Measurements from ENCODE around the gene TSC1. TPM values are rescaled to one million over a fixed set of nuclear protein-coding genes. Genes with fewer than 3 reads are reported as not detected.

TSC1 gene
- total and polyA plus RNA-seq, 12 donors, result 29.4 to 87.7 (median 43.9) TPM

GRCh38 chr9:132869266-132869665 is 75.2 kb downstream of the TSC1 start:
- no peaks in the 10 kb centered on the region for H3K9me3 ChIP-seq (replicated peaks in 1 of 3)
- H3K4me3 ChIP-seq, result no peak overlapping the region
- no peaks in the 10 kb centered on the region for H3K4me1 ChIP-seq (replicated peaks in 1 of 2)
- 90 to 100% (median 95%) methylated on average over 5 to 9 of the region's 9 CpGs for WGBS, 4 donors
- intact Hi-C loops (cut with DNase I), result no loop called here
- no peak for TF ChIP-seq CTCF (IDR thresholded peaks at IDR 0.05)
- no peak for TF ChIP-seq POLR2A (IDR thresholded peaks at IDR 0.05)
- no peak for DNase-seq
- no peaks in the 10 kb centered on the region for H3K36me3 ChIP-seq (replicated peaks in 1 of 2)
- H3K27ac ChIP-seq, result no peak overlapping the region
- no peaks in the 10 kb centered on the region for H3K27me3 ChIP-seq

- H3K9me3 ChIP-seq (replicated peaks in 1 of 3), result no peaks in the 10 kb centered on the region
- no peak overlapping the region for H3K27ac ChIP-seq
- 89 to 91% (median 91%) methylated on average over 8 of the region's 8 CpGs for WGBS, 4 donors
- intact Hi-C loops (cut with DNase I), result no loop called here
- no peak for TF ChIP-seq POLR2A (IDR thresholded peaks at IDR 0.05)
- TF ChIP-seq CTCF (IDR thresholded peaks at IDR 0.05), result no peak
- H3K36me3 ChIP-seq (replicated peaks in 1 of 2), result no peaks in the 10 kb centered on the region
- H3K4me1 ChIP-seq (replicated peaks in 1 of 2), result no peaks in the 10 kb centered on the region
- no peak overlapping the region for H3K4me3 ChIP-seq
- no peak for DNase-seq
- H3K27me3 ChIP-seq, result no peaks in the 10 kb centered on the region
Observed at GRCh38 chr9:132866898-132867297, 77.5 kb downstream of the TSC1 start.

GRCh38 chr9:132864691-132865090 is 79.7 kb downstream of the TSC1 start:
- H3K4me3 ChIP-seq, result no peak overlapping the region
- no peaks in the 10 kb centered on the region for H3K4me1 ChIP-seq (replicated peaks in 1 of 2)
- no peaks in the 10 kb centered on the region for H3K9me3 ChIP-seq (replicated peaks in 1 of 3)
- no peaks in the 10 kb centered on the region for H3K27me3 ChIP-seq
- DNase-seq, result no peak
- intact Hi-C loops (cut with DNase I), result no loop called here
- H3K27ac ChIP-seq, result no peak overlapping the region
- TF ChIP-seq POLR2A (IDR thresholded peaks at IDR 0.05) (no peak), CTCF (IDR thresholded peaks at IDR 0.05) (no peak)
- WGBS, 4 donors, result 76 to 82% (median 80%) methylated on average over 7 to 8 of the region's 8 CpGs
- no peaks in the 10 kb centered on the region for H3K36me3 ChIP-seq (replicated peaks in 1 of 2)

GRCh38 chr9:132864277-132864676 is 80.1 kb downstream of the TSC1 start:
- H3K4me1 ChIP-seq (replicated peaks in 1 of 2), result no peaks in the 10 kb centered on the region
- H3K36me3 ChIP-seq (replicated peaks in 1 of 2), result no peaks in the 10 kb centered on the region
- intact Hi-C loops (cut with DNase I), result no loop called here
- no peaks in the 10 kb centered on the region for H3K27me3 ChIP-seq
- H3K4me3 ChIP-seq, result no peak overlapping the region
- WGBS, 4 donors, result 84 to 96% (median 87%) methylated on average over 2 of the region's 2 CpGs
- DNase-seq, result no peak
- no peaks in the 10 kb centered on the region for H3K9me3 ChIP-seq (replicated peaks in 1 of 3)
- H3K27ac ChIP-seq, result no peak overlapping the region
- TF ChIP-seq CTCF (IDR thresholded peaks at IDR 0.05) (no peak), POLR2A (IDR thresholded peaks at IDR 0.05) (no peak)
